Epidermal melanocyte (primary cell): ENCODE results near the gene EXOC8.
A peak's percentile ranks its signal among the peaks of the same experiment; 100 is the strongest.

Source experiments
- DNase-seq: peaks from one replicate; pipeline ENCODE4 v3.0.0; 2011; ENCODE audit warnings: low spot score; ENCODE audit not compliant: insufficient read length

The EXOC8 gene, protein sequence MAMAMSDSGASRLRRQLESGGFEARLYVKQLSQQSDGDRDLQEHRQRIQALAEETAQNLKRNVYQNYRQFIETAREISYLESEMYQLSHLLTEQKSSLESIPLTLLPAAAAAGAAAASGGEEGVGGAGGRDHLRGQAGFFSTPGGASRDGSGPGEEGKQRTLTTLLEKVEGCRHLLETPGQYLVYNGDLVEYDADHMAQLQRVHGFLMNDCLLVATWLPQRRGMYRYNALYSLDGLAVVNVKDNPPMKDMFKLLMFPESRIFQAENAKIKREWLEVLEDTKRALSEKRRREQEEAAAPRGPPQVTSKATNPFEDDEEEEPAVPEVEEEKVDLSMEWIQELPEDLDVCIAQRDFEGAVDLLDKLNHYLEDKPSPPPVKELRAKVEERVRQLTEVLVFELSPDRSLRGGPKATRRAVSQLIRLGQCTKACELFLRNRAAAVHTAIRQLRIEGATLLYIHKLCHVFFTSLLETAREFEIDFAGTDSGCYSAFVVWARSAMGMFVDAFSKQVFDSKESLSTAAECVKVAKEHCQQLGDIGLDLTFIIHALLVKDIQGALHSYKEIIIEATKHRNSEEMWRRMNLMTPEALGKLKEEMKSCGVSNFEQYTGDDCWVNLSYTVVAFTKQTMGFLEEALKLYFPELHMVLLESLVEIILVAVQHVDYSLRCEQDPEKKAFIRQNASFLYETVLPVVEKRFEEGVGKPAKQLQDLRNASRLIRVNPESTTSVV

DNA sequence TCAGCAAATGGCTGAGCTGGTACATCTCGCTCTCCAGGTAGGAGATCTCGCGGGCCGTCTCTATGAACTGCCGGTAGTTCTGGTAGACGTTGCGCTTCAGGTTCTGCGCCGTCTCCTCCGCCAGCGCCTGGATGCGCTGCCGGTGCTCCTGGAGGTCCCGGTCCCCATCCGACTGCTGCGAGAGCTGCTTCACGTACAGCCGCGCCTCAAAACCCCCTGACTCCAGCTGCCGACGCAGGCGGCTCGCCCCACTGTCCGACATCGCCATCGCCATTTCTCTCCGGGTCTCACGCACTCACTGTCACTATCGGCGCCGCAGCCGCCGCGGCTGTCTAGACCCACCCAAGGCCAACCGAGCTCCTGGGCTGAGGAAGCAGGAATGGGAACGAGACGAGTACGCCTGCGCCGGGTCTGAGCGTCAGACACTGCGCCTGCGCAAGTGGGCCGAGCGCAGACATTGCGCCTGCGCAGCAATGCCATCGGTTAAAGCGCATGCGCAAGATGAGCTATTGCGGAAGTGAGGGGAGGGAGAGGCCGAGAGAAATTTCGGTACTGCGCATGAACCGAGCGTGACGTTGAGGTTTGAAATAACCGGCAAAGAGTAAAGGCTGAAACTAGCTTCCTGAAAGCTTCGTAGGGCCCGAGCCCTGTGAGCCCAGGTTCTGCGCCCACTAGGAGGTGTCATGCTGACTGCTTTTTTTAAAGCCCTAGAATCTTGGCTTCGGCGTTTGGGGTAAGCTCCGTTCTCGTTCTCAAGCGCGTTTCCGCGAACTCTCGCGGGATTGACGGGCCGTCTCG lies at the start of gene EXOC8:
EXOC8 (minus strand) TSS at position 381 of the 798 bp plus-strand sequence; CDS start at position 274, 107 bp downstream.
- DNase-seq, result peak; percentile 89

DNA sequence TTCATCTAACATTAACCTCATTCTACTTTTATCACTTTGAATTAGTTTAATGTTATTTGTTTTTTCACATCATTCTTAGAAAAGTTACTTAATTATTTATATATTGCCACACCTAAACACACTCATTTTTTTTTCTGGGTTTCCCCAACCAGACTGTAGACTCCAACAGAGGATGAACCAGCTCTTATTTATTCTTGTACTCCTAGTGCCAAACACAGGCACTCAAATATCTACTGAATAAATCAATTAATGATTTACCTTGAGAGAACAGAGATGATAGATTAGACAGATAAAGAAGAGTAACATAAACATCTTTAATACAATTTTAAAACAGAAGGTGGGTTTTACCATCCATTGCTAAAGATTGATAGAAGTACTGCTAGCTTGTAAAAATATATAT lies 48.8 kb upstream of the EXOC8 start:
- no peak for DNase-seq

DNA sequence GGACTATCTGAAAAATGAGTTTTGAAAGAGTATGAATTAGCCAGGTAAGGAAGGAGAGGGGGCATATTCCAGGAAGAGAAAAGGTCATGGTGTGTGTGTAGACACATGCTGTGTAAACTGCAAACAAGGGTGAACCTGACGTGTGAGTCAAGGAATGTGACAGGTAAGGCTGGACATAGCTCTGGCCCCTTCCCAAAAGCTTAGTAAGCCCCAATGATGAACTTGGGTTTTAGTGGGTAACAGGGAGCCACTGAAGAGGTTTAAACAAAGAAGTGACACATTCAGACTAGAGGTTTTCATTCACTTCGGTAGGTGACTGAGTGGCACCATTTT lies 47.7 kb upstream of the EXOC8 start:
- no peak for DNase-seq

DNA sequence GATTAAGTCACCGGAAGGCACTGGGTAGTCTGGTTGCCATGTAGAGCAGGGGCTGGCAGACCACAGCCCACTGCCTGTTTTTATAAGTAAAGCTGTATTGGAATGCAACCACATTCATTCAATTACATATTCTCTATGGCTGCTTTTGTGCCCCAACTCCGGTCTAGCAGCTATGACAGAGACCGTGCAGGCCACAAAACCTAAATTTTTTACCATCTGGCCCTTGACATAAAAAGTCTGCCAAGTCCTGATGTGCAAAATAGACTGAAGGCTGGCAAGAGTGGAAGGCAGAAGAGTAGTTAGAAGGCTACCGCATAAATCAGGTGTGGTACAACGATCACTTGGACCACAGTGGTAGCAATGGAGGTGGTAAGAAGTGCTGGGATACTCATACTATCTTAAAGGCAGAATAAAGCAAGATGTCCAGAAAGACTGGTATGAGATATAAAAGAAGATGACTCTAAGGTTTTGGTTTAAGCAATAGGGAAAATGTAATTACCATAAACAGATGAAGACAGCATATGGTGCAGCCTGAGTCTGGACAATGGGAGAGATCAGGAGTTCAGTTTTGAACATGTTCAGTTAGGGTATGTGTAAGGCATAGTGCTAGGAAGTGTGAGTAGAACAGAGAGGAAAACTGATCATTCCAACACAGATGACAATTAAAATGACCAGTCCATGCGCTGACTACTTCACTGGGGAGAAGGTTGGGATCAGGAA lies 47.2 kb upstream of the EXOC8 start:
- DNase-seq, result no peak

DNA sequence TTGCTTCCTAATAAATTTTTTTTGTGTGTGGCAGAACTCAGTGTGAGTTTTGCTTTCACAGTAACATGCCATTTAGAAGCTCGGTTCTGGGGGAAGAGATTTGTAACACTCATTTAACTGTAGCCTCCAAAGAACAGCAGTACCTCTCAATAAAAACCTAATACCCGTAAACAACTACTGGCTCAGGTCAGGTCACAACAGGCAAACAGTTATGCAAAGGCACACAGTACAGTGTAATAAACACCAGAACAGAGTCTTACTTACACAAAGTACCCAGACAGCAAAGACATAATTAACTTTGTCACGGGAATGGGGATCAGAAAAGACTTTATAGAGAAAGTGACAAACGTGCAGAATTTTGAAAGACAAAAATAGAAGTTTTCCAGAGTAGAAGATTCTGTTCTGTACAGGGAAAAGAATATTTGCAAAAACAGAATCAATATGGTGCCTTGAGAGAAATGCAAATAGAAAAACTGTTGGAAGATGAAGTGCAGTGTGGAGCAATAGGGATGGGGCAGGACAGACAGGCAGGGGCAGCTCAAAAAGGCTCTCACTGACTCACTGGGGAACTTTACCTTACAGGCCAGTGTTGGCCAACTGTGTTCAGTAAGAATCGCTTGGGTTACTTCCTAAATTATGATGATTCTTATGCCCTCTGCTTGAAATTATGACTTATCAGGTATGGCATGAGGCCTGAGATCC lies 45.7 kb upstream of the EXOC8 start:
- DNase-seq, result no peak

DNA sequence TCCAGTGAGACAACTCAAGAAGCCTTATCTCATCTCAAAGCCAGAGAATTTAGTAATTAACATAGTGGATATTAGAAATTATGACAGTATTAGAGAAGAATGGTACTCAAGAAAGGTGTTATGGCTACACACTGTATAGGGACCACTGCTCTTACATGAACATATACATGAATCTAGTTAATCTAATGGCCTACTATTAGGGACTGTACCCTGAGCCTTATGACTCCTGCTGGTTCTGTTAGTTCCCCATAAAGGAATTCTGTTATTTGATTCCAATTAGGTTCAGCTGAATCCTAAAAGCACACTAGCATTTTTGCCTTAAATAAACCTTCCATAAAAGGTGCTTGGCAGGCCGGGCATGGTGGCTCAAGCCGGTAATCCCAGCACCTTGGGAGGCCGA lies 44.8 kb upstream of the EXOC8 start:
- DNase-seq, result no peak

DNA sequence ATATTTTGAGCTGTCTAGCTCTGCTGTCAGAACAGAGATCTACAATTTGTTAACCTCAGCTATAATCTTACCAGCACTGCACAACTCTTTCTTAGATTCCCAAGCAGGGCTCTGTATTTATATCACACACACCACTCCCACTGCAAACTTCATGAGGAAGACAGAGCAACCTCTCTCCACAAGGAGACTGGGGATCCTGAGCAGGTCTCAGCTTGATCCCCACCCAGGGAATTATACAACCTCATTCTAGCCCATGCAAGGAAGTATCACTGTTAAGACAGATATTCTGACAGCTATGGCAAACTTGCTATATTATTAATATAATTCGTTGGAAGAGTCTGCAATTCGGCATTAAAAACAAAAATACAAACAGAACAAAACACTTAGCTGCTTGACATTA lies 44.1 kb upstream of the EXOC8 start:
- no peak for DNase-seq

DNA sequence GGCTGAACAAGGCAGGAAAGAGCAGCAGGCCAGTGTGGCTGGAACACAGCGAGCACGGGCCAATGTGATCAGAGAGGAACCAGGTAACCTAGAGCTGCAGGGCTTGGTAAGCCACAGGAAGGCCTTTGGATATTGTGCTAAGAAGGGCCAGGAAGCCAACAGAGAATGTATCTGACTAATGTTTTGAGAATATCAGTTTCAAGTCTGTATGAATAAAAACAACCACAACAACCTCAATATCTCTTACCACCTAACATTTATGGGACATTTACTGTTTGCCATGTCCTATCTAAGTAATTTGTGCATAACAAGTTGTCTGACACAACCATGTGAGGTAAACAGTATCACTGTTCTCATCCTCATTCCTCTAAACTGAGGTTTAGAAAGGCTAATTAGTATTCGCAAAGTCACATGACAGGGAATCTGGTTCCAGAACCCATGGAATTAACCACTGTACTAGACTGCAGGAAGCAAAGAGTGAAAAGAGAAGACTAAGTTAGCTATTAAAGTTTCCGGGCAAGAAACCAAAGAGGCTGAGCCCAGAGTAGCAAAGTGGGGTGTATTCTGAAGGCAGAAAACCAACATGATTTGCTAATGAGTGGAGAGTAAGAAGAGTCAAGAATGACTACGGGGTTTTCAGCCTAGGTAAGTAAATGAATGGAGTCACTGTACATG lies 39.4 kb upstream of the EXOC8 start:
- DNase-seq, result no peak

DNA sequence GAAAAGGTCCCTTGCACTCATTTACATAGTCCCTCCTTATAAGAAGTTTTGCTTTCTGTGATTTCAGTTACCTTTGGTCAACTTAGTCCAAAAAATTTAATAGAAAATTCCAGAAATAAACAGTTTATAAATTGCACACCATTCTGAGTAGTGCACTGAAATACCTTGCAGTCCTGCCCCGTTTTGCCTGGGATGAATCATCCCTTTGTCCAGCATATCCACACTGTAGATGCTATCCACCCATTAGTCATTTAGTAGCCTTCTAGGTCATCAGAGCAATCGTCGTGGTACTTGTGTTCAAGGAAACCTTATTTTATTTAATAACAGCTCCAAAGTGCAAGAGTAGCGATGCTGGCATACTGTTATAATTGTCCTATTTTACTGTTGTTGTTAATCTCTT lies 38.4 kb upstream of the EXOC8 start:
- no peak for DNase-seq

DNA sequence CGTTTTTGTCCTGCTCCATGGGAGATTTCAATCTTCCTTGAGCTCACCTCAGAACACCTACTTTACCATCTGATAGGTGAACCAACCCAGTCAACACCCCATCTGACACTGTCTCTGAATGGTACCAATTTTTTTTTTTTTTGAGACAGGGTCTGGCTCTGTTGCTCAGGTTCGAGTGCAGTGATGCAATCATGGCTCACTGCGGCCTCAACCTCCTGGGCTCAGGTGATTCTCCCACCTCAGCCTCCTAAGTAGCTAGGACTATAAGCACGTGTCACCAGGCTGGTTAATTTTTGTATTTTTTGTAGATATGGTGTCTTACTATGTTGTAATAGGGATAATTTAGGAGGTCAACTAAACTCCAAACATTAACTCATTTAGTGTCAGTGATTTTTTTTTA lies 36.7 kb upstream of the EXOC8 start:
- no peak for DNase-seq

DNA sequence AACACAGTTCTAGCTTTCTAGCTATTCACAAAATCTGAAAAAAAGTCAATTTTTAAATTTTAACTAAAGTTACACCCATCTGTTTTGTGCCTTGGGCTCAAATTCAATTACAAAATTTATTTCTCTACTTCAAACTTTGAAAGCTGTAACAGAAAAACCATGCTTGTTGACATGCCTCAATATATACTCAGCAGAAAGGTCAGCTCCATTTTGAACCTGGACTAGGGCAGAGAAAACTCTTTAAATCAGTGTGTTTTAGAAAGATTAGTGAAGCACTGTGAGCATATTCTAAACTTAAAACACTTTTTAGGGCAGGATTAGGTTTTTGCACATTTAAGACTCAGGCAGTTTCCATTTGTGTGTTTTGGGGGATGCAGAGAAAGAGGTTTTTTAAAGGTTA lies 34.8 kb upstream of the EXOC8 start:
- no peak for DNase-seq

DNA sequence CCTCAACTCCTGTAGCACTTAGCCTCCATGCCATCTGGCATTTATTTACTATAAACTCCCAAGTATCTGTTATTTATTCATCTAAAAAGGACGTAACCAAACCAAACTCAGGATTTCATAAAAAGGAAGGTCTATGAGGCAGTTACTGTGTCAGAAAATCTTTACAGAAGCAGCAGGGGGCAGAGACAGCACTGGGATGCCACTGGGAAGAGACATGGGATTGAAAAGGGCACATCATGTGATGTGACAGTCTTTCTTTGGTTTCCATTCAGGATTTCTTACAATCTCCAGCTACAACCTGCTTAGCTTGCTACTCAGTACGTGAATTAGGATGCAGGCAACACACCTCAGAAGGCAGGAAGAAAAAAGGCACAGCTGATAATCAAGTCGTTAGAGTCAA lies 31.6 kb upstream of the EXOC8 start:
- DNase-seq, result no peak

DNA sequence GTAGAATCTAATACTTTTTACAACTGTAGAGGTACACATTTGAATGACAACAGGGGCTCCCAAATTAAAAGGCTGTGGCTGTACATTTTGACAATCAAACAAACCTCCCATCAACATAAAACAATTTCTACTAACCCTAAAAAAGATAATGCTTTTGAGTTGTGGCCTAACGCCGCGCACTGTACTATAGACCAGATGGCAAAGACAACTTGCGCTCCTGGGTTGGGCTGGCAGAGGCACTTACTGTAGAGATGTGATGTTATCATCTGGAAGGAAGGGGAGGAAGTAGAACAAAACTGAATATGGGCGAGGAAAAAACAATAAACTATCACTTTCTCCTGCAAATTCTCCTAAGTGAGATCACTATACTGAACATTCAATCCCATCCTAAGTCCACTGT lies 26.5 kb upstream of the EXOC8 start:
- DNase-seq, result no peak

DNA sequence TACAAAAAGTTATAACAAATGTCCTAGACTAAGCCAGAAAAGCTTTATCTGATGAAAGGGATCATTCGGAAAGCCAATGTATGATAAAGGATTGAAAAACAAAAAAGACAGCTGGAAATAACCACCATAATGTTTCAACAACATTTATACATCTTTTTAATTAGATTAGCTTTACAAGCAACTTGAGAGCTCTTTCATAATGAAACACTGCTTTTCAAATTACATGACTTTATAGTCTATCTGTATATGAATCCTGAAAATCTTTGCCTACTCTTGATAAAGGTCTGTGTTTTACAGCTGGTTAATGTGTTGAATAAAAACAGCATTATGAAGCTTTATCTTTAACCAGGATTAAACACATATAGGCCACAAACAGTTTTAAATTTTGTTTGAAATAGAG lies 26.0 kb upstream of the EXOC8 start:
- DNase-seq, result no peak

DNA sequence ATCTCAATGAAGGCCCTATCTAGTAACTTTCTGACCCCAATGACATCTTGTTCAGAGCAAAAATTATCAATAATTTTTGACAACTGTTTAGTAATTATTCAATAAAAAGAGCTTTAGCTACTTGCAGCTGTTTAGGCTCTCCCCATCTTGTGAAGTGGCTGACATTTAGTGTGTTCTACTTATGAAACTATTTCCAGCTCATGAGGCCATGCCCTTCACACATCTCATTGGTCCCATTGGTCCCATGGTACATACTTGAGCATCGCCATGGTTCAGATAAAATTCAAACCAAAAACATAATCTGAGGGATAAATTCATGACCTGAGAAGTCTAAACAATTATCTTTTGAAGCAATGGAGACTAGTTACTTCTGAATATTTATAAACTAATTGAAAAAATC lies 24.7 kb upstream of the EXOC8 start:
- DNase-seq, result no peak

DNA sequence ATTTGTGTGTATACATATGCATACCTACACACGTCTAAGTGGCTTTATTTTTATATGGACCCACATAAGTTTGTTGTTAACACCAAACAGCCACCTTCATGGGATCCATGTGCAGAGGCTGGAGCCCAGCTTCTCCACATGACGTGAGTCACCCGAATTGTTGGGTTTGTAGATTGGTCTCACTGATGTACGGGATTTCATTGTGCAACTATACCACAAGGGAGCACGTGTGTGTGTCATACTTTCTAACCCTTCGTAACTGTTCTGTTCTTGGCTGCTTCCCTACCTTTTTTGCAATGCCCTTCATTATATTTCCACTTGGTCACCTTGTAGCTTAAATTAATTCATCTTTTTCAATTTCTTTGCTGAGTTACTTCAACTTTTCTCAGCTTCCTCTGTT lies 21.5 kb upstream of the EXOC8 start:
- no peak for DNase-seq

DNA sequence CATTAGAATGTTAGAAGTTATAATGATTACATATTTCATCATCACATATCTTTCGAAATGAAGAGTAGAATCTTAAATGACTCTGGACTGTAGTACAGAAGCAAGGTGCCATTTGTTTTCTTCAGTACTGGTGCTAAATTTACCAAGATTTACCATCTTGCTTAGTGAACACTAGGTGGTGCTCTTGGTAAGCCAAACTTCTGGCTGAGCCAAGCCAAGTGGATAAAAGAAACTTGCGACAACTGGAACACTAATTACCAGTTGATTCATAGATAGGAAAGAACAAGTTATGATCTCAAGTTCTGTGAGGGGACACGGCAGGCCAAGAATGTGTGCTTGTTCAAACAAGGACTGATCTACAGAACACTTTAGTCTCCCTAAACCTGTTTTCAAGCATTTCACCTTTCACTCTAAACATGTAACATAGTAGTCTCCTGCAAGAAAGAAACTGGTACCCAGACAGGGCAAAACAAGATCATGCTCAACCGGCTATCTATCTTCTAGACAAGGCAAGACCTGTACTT lies 20.2 kb upstream of the EXOC8 start:
- peak; percentile 43 for DNase-seq

DNA sequence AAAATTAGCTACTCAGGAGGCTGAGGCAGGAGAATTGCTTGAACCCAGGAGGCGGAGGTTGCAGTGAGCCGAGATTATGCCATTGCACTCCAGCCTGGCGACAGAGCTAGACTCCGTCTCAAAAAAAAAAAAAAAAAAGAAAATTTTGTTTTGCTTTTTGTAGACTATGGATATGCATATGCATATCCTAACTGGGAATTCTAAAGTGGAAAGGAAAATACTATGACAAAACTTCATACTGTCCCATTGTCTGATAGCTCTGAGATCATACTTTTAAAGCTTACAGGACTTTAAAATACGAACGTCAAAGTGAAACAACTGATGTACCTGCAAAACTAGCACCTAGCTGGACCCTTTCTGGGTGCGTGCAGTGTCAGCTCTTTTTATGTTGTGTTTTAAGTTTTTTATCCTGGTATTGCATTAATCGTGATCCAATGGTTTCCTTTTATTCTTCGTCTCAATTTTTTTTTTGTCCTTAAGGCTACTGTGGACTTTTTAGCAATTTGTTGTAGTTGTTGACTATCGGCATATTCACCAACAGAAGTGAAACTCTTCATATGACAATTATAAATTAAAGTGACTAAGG lies 19.6 kb upstream of the EXOC8 start:
- no peak for DNase-seq

DNA sequence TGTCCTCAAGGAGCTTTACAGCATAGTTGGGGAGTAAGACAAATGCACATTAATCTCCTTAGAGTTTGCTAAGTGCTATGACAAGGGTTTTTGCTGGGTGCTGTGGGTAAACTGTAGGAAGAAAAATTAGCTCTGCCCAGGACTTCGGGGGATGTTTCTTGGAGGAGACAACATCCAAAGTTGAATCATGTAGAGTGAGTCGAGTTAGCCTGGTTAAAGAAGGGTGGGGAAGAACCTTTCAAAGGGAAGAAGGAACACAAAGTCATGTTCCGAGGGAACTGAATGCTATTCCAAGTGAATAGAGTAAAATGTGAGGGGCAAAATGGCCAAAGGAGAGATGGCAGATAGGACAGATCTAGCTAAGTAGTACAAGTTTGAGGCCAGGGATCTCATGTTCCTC lies 17.5 kb upstream of the EXOC8 start:
- DNase-seq, result no peak
